Measurements from ENCODE around the gene TBC1D17. TPM values are rescaled to one million over a fixed set of nuclear protein-coding genes. Genes with fewer than 3 reads are reported as not detected.

TBC1D17 gene
- total and polyA plus RNA-seq, 2 of the 13 experiments (the other 11 are each of a cell fraction or from before 2014, with no cell fraction given) = 9.7 to 16.9 TPM

- TF ChIP-seq KLF16 (CRISPR knock-in tag; IDR thresholded peaks at IDR 0.05) = no peak
- no peak for TF ChIP-seq DNMT1 (CRISPR knock-in tag; IDR thresholded peaks at IDR 0.05)
- TF ChIP-seq HDAC2 (CRISPR knock-in tag; IDR thresholded peaks at IDR 0.05) = no peak
- no peak for TF ChIP-seq ZNF782 (CRISPR knock-in tag; IDR thresholded peaks at IDR 0.05; ENCODE audit: borderline replicate concordance)
- no peak for TF ChIP-seq TOE1 (CRISPR knock-in tag; IDR thresholded peaks at IDR 0.05)
- TF ChIP-seq MTERF4 (CRISPR knock-in tag; IDR thresholded peaks at IDR 0.05) = no peak
- TF ChIP-seq SRF (IDR thresholded peaks at IDR 0.05; ENCODE audit: low read depth, low read length) = no peak
- no peak for TF ChIP-seq GABPA (IDR thresholded peaks at IDR 0.05; ENCODE audit: low read depth, low read length)
- TF ChIP-seq GABPA (CRISPR knock-in tag; IDR thresholded peaks at IDR 0.05; ENCODE audit: low read depth) = no peak
- TF ChIP-seq KLF11 (CRISPR knock-in tag; IDR thresholded peaks at IDR 0.05) = no peak
- no peak for TF ChIP-seq MXD1 (CRISPR knock-in tag; IDR thresholded peaks at IDR 0.05)
- no peak for TF ChIP-seq ZFP36L1 (CRISPR knock-in tag; IDR thresholded peaks at IDR 0.05)
- TF ChIP-seq EZH2 (conservative IDR thresholded peaks at IDR 0.05; ENCODE audit: low read depth, low read length) = no peak
- no peak for TF ChIP-seq ZNF776 (CRISPR knock-in tag; IDR thresholded peaks at IDR 0.05)
- no peak for TF ChIP-seq HNRNPLL (IDR thresholded peaks at IDR 0.05; ENCODE audit: low read depth, low read length, poor library complexity, severe bottlenecking)
- TF ChIP-seq ZNF850 (CRISPR knock-in tag; conservative IDR thresholded peaks at IDR 0.05) = no peak
- no peak for TF ChIP-seq SP1 (IDR thresholded peaks at IDR 0.05)
- no peak for TF ChIP-seq SP1 (CRISPR knock-in tag; IDR thresholded peaks at IDR 0.05)
- TF ChIP-seq KMT2A (CRISPR knock-in tag; IDR thresholded peaks at IDR 0.05) = no peak
- TF ChIP-seq ZNF605 (CRISPR knock-in tag; IDR thresholded peaks at IDR 0.05) = no peak
- Histone ChIP-seq H2AFZ (ENCODE audit: low read length) (no peak overlapping the region), H3K27ac (ENCODE audit: extremely low read length, insufficient read depth, low read length) (no peak overlapping the region), H3K36me3 (replicated peaks in 1 of 2; ENCODE audit: control insufficient read depth in 1 of 2, insufficient read depth in 2 of 2, low read length in 2 of 2) (peaks cover 21 to 50% of the 10 kb centered on the region in 2 experiments), H3K9me3 (ENCODE audit: low read length) (no peaks in the 10 kb centered on the region), H3K4me3 (replicated peaks in 1 of 3; ENCODE audit: insufficient read depth in 1 of 3, low read depth in 2 of 3, low read length in 3 of 3) (no peak overlapping the region), H4K20me1 (ENCODE audit: insufficient read depth, low read length) (no peaks in the 10 kb centered on the region), H3K4me2 (ENCODE audit: low read depth, low read length) (no peak overlapping the region), H3K9ac (ENCODE audit: insufficient read depth, low read depth, low read length) (no peak overlapping the region), H3K27me3 (ENCODE audit: control insufficient read depth in 1 of 2, insufficient read depth in 2 of 2, low read length in 2 of 2) (no peaks in the 10 kb centered on the region), H3K4me1 (ENCODE audit: insufficient read depth, low read length) (no peaks in the 10 kb centered on the region), H3K79me2 (ENCODE audit: insufficient read depth, low read length) (no peaks in the 10 kb centered on the region)
- 95% methylated on average over 11 of the region's 18 CpGs for WGBS (ENCODE audit: low lambda C conversion rate)
- in situ Hi-C loops (cut with HindIII; ENCODE audit: extremely low pct_ligation_motif_present, low pct_unique_long_range_greater_than_20kb) = no loop called here
- intact Hi-C loops (cut with micrococcal nuclease; ENCODE audit: unreplicated experiment) = no loop called here
- no peak for ATAC-seq
- no peak for DNase-seq (ENCODE audit: low spot score)
- CTCF ChIA-PET (ENCODE audit: low intra/inter-chr PET ratio, low total read pairs) = no interaction called here
- no peak for FAIRE-seq
- BruUV-seq (replicated peaks) = no TSS peak
- POLR2A ChIA-PET = no interaction called here
These were observed 47.8 kb upstream of the TBC1D17 start for GRCh38 chr19:49829721-49830120.
